Endothelial cell of umbilical vein (primary cell): ENCODE results near the gene MIER2.

Source experiments
- CTCF ChIP-seq, 2 donors: IDR thresholded peaks; 1 replicate in 1 of 2; 2 replicates in 1 of 2; pipeline ENCODE4 v1.5.1; 2011; ENCODE audit warnings: low read length in 2 of 2, mild to moderate bottlenecking in 2 of 2, moderate library complexity in 2 of 2, control low read depth in 1 of 2, inconsistent platforms in 1 of 2, low read depth in 1 of 2; ENCODE audit not compliant: insufficient read depth in 1 of 2; ENCODE audit errors: extremely low read depth in 1 of 2
- EZH2 ChIP-seq: IDR thresholded peaks from 2 replicates; pipeline ENCODE4 v1.6.1; 2012; ENCODE audit warnings: borderline replicate concordance, low read depth, mild to moderate bottlenecking, moderate library complexity, low read length, inconsistent platforms; ENCODE audit not compliant: severe bottlenecking
- MAX ChIP-seq: IDR thresholded peaks from 2 replicates; pipeline ENCODE4 v1.6.1; 2011; ENCODE audit not compliant: insufficient read depth, insufficient read length
- MYC ChIP-seq: IDR thresholded peaks from one replicate; pipeline ENCODE4 v1.6.1; 2011; ENCODE audit warnings: mild to moderate bottlenecking, low read depth, low read length
- POLR2A ChIP-seq: IDR thresholded peaks from 2 replicates; pipeline ENCODE4 v1.6.1; 2012; ENCODE audit warnings: low read depth, mild to moderate bottlenecking, control low read depth, low read length
- POLR2AphosphoS5 ChIP-seq: IDR thresholded peaks from 2 replicates; pipeline ENCODE4 v1.6.1; 2012; ENCODE audit warnings: low read depth, mild to moderate bottlenecking, control low read depth, low read length, moderate library complexity; ENCODE audit not compliant: insufficient read depth

GRCh38 chr19:371501-372168 lies 27.0 kb upstream of the MIER2 start:
- TF ChIP-seq POLR2A (no peak), CTCF (IDR thresholded peaks at IDR 0.05; ENCODE audit: extremely low read depth in 1 of 2, insufficient read depth in 1 of 2, low read depth in 1 of 2, low read length in 2 of 2) (no peak), MAX (no peak), EZH2 (no peak), POLR2AphosphoS5 (no peak), MYC (no peak)
